GM19438 (cell line): ENCODE results near the gene SOX9.

ENCODE experiments used
- ATAC-seq: cut with Tn5 transposase; IDR thresholded peaks from one replicate; pipeline ENCODE4 v1.9.1; 2021; ENCODE audit warnings: low read depth; ENCODE audit not compliant: unreplicated experiment

The SOX9 gene

DNA sequence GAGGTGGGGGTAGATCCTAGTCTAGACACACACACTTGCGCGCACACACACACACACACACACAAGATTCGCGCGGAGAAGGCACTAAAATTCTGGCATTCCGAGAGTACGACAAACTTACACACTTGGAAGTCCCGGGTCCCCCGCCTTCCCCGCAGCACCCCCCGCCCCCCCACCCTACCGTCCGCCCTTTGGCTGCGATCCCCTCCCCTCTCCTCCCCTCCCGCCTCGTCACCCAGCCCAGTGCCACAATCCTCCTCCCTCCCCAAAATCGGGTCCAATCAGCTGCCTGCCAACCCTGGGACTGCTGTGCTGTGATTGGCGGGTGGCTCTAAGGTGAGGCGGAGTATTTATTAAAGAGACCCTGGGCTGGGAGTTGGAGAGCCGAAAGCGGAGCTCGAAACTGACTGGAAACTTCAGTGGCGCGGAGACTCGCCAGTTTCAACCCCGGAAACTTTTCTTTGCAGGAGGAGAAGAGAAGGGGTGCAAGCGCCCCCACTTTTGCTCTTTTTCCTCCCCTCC, at the start of gene SOX9:
SOX9 (plus strand) TSS at position 379 of the 522 bp plus-strand sequence. CDS start 372 bp downstream, outside the sequence.
- ATAC-seq, result peak; percentile 69

GRCh38 chr17:72071330-72071729, 49.5 kb upstream of the SOX9 start:
- no peak for ATAC-seq

- no peak for ATAC-seq
These were observed 44.7 kb upstream of the SOX9 start for GRCh38 chr17:72075995-72076677.

- ATAC-seq, result no peak
These were observed 44.2 kb upstream of the SOX9 start for GRCh38 chr17:72076678-72077030.

DNA sequence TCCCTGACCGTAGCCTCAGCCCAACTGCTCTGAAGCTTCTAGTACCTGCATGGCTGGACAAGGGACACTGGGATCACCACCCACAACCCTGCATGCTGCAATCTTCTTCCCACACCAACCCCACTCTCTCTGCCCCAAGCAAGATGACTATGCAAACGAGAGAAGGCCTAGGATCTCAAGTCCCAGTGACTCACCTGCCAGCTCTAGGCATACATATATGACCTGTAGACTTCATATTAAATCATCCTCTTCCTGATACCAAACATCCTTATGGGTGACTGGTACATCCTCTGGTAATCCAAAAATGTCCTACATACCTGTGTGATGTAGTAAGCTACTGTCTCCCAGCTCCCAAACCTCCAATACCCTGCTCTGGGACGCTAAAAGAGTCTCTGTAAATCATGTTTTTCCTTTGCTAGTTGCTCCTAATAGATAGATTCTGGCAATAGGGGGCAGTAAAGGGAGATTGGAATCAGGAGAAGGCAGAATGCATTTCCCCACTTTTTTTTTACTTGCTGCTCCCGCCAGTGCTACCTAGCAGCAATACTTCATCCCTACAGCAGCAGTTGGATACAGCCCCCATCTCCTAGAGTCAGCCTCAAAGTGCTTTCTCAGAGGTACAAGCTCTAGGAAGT, 43.4 kb upstream of the SOX9 start:
- ATAC-seq, result no peak

DNA sequence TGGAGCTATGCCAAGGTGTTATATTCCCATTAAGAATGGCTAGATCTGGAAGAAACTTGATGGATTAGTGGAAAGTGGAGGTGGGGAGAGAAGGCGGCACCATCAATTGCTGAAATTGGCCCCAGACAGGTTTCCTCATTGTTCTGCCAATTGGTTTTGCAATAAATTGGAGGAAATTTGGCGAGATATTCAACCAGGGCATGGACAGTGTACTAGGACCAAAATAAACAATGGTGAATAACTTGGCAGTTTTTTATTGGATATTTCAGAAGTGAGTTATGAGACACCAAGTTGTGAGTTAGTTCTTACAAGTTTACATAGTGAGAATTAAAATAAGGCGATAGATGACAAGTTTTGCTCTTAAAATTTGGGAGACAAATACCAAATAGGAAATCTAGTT, 41.1 kb upstream of the SOX9 start:
- ATAC-seq, result no peak

GRCh38 chr17:72087876-72088275, 32.9 kb upstream of the SOX9 start:
- ATAC-seq, result no peak

- no peak for ATAC-seq
These were observed 31.3 kb upstream of the SOX9 start for GRCh38 chr17:72089453-72089987.

- no peak for ATAC-seq
These were observed 30.7 kb upstream of the SOX9 start for GRCh38 chr17:72090108-72090507.

GRCh38 chr17:72092710-72093322, 28.0 kb upstream of the SOX9 start:
- no peak for ATAC-seq

- no peak for ATAC-seq
These were observed 27.1 kb upstream of the SOX9 start for GRCh38 chr17:72093707-72094106.

DNA sequence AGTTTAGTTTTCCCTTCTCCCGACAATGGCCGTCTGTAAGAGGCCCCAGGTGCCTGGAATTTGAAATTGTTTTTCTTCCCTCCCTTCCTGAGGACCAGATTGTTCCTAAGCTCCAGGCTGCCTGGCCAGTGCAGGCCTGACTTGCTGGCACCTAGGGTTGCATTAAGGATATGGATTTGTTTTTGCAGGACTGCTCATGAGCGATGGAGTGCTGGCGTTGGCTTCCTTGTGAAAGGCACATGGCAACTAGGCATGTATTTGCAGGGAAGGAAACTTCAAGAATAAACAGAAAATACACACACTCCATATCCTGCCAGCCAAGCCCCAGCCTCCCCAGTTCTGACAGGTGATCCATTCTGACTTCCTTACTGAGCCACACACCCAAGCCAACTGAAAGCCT, 25.5 kb upstream of the SOX9 start:
- no peak for ATAC-seq

DNA sequence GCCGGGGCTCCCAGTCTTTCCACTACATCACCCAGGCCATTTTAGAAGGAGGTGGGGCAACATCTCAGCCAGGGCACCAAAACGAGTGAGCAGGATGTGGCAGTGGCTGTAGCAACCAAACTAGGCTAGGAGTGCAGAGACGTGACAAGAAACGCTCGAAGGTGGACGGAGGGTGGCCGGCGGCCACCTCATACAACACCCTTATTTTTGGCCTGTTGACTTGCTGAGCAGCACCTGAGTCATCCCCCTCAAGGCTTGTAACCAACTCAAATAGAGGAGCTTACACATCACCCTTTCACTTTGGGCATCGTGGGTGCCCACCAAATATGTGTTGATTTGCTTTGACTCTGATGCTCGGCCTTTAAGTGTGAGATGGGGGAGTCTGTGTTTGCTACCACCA, 23.7 kb upstream of the SOX9 start:
- no peak for ATAC-seq

DNA sequence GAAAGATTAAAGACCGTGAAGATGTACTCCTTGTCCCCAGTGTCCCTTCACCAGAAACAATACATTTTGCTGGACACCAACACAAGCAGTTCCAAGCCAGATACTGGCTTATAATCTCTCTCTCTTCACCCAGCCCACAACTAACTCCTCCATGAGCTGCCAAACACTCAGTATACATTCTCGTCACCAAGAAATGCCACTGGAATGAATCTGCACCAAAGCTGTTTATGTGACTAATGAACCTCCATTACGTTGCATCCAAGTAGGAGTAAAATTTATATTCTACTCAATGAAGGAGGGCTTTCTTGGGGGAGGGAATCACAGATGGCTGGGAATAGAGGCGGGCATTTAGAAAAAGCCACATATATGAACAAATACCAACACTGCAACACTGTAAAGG, 20.9 kb upstream of the SOX9 start:
- no peak for ATAC-seq

DNA sequence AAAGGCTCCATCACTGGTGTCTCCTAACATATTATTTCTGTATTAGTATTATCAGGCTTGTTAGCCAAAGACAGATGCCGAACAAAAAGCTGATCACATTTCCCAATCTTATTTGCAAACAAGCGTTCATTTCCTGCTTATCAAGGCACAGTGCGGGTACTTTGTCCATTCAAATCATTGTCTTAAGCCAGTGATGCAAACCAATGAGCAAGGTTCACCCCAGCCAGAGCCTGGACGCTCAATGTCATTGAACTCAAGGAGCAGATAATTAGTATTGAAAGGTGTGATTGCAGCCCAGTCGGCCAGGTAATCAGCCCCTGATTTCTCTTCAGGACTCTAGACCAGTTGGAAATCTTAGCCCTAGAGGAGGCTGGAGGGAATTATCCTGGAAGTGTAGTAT, 20.4 kb upstream of the SOX9 start:
- no peak for ATAC-seq

DNA sequence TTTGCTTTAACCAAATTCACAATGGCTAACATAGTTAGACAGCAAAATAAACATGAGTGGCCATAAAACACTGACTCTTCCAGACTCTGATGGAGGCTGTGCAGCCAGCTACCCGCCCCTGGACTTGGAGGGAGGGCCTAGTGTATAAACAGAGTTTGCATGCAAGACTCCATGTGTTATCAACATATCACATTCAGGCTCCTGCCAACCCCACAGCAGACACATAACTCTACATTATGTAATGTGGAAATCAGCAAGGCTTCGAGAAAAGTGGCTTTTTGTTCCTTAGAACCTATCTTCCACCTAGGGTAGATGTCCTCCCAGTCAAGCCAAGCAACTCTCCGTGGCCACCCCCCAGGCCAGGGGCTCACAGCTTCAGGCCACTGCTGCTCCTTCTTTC, 19.3 kb upstream of the SOX9 start:
- no peak for ATAC-seq

- ATAC-seq, result no peak
These were observed 18.5 kb upstream of the SOX9 start for GRCh38 chr17:72102366-72102765.

DNA sequence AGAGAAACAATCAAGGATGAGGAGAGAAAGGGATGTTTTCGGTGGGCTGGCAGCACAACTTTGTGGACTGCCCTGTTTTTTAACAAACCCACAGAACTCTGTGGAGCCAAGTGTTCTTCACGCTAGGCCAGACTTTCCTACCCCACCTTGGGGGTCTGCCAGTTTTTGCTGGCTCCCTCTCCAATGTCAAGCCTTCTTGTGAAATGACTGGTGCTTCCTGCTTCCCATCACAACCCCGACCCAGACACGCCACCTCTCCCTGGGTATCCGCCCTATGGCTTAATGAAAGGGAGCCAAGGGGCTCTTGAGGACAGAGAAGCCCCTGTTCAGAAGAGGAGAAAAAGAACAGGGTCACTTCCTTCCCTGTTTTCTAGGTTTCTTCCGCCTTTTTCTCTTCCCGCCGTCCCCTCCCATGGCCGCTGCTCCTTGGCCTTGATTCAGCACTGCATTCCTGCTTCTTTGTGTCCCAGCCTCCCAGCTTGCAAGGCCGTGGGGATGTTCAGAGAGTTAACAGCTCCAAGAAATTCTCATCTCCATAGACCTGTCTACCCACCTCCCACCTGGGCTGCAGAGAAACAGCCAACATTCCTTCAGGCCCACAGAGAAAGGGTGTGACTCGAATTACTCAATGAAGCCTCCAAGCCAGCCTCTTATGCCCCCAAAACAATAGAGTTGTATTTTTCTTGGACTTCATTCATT, 16.5 kb upstream of the SOX9 start:
- ATAC-seq, result no peak

DNA sequence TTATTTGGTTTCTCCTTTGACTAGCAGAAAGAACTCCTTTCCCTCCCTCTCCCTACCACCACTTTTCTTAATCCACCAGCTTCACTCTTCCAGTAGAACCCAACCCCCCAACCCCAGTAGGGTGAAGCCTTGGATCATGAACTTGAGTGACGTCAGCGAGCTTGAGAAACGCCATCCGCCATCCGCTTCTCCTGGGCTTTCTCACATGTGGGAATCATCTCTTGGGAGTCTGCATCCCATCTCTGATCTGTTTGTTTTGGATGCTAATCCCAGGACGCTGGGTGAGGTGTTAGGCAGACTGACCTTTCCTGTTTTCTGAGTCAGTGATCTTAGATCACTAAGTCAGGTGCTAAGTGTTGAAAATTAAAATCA, 16.0 kb upstream of the SOX9 start:
- no peak for ATAC-seq

DNA sequence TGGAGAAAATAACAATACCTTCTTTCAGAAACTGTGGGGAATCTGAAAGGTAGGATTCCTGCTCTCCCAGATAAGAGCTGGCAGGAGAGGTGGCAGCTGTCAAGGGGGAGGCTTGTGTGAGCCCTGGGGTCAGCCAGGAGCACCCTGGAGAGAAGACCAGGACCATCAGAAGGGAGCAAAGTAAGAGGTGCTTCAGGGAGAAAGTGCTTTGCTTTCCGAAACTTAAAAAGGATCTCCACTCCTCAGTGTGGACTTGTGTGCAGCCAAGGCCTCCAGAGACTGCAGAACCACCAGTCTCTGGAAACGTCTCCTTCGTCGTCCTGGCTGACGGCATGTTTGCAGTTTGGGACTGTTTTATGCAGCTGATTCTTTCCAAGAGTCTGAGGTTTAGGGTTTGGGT, 13.7 kb upstream of the SOX9 start:
- ATAC-seq, result no peak
